ENCODE results near the gene PTX4. TPM values are rescaled to one million over a fixed set of nuclear protein-coding genes. Genes with fewer than 3 reads are reported as not detected.

PTX4 gene
- total RNA-seq, 1 donor from 2014 or later: not detected

DNA sequence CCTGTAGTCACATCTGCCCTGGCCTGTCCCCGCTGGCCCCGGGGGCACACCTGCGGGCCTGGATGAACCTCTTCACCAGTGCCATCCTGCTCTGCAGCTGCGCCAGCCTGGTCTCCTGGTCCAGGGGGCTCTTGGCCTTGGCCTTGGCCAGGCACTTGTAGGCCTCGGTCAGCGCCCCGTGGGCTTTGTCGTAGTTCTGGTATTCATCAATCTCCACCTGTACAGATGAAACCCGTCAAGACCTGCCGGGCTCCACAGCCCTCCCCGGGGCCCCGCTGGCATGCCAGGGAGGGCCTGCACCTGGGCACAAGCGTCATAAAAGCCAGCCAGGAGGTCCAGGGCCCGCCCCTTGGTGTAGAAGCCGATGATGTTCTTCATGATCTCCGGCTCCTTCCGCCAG is 31.1 kb upstream of the PTX4 start:
- no peak overlapping the region for H3K27ac Mint-ChIP-seq
- H3K4me1 Mint-ChIP-seq (ENCODE audit: unreplicated experiment): no peaks in the 10 kb centered on the region
- TF ChIP-seq, protein P1, sequence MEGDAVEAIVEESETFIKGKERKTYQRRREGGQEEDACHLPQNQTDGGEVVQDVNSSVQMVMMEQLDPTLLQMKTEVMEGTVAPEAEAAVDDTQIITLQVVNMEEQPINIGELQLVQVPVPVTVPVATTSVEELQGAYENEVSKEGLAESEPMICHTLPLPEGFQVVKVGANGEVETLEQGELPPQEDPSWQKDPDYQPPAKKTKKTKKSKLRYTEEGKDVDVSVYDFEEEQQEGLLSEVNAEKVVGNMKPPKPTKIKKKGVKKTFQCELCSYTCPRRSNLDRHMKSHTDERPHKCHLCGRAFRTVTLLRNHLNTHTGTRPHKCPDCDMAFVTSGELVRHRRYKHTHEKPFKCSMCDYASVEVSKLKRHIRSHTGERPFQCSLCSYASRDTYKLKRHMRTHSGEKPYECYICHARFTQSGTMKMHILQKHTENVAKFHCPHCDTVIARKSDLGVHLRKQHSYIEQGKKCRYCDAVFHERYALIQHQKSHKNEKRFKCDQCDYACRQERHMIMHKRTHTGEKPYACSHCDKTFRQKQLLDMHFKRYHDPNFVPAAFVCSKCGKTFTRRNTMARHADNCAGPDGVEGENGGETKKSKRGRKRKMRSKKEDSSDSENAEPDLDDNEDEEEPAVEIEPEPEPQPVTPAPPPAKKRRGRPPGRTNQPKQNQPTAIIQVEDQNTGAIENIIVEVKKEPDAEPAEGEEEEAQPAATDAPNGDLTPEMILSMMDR (conservative IDR thresholded peaks at IDR 0.05): no peak
- no peak for DNase-seq (ENCODE audit: extremely low spot score, unreplicated experiment)
- no peaks in the 10 kb centered on the region for H3K27me3 Mint-ChIP-seq
- peaks cover 11% of the 10 kb centered on the region for H3K36me3 Mint-ChIP-seq
- H3K9me3 Mint-ChIP-seq: no peaks in the 10 kb centered on the region
- no peak overlapping the region for H3K4me3 Mint-ChIP-seq

DNA sequence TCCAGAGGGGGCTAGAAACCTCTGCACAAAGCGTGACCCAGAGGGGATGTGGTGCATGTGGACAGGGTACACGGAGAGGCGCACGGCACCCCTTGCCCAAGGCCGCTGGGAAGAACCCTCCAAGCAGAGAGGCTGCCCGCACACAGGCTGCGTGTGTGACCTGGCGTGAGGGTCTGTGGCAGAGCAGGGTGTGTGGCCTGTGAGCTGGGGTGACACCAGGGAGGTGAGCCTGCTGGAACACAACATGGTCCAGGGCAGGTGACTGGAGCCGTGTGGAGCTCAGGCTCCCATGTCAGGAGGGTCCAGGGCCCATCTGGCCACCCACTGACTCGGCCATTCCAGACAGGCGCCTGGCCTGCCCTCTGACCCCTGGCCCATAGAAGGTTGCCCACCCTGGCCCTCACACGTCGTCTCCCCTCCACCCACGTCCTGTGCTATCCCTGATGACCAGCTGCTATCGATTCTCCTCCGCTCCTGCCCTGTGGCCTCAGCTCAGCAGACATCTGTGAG is 29.9 kb upstream of the PTX4 start:
- Mint-ChIP-seq H3K4me1 (ENCODE audit: unreplicated experiment) (no peaks in the 10 kb centered on the region), H3K27ac (no peak overlapping the region), H3K36me3 (peaks cover 17% of the 10 kb centered on the region), H3K9me3 (no peaks in the 10 kb centered on the region), H3K4me3 (no peak overlapping the region), H3K27me3 (no peaks in the 10 kb centered on the region)
- DNase-seq (ENCODE audit: extremely low spot score, unreplicated experiment): no peak
- TF ChIP-seq, protein P1 (conservative IDR thresholded peaks at IDR 0.05): no peak

DNA sequence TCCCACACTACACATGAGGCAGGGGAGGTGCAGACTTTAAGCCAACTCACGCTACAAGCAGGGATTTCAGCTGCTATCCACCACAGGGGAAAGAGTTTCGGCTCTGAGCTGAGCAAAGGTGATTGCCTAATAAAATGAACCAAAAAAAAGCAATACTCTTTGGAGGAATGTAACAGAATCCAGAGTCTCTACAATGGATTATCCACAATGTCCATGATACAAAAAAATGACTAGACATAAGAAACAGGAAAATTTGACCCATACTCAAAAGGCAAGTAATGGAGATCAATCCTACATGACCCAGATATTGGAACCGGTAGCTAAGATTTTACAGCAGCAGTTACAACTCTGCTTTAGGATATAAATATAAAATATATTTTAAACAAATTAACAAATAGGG is 25.8 kb upstream of the PTX4 start:
- Mint-ChIP-seq H3K9me3 (no peaks in the 10 kb centered on the region), H3K36me3 (peaks cover 21% of the 10 kb centered on the region), H3K27ac (no peak overlapping the region), H3K4me1 (ENCODE audit: unreplicated experiment) (no peaks in the 10 kb centered on the region), H3K4me3 (no peak overlapping the region), H3K27me3 (no peaks in the 10 kb centered on the region)
- no peak for DNase-seq (ENCODE audit: extremely low spot score, unreplicated experiment)
- TF ChIP-seq, protein P1 (conservative IDR thresholded peaks at IDR 0.05): no peak

DNA sequence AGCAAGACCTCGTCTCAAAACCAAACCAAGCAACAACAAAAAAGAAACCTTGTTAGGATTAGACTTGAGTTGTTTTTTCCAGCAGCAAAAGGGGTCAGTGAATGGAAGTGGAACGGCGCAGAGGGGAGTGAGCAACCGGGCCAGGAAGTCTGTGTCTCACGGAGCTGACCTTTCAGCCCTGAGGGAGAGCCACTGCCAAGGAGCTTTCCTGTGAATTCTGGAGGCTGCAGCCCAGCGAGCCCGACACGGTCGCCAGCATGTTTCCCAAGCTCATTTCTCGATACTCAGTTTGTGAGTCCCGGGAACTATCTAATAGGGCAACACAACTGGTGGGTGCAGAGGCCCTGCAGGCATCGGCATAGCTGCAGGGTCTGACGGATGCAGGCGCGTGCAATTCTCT is 24.0 kb upstream of the PTX4 start:
- Mint-ChIP-seq H3K27ac (no peak overlapping the region), H3K9me3 (no peaks in the 10 kb centered on the region), H3K4me1 (ENCODE audit: unreplicated experiment) (no peaks in the 10 kb centered on the region), H3K36me3 (peaks cover 21% of the 10 kb centered on the region), H3K4me3 (no peak overlapping the region), H3K27me3 (no peaks in the 10 kb centered on the region)
- DNase-seq (ENCODE audit: extremely low spot score, unreplicated experiment): no peak
- TF ChIP-seq, protein P1 (conservative IDR thresholded peaks at IDR 0.05): no peak

DNA sequence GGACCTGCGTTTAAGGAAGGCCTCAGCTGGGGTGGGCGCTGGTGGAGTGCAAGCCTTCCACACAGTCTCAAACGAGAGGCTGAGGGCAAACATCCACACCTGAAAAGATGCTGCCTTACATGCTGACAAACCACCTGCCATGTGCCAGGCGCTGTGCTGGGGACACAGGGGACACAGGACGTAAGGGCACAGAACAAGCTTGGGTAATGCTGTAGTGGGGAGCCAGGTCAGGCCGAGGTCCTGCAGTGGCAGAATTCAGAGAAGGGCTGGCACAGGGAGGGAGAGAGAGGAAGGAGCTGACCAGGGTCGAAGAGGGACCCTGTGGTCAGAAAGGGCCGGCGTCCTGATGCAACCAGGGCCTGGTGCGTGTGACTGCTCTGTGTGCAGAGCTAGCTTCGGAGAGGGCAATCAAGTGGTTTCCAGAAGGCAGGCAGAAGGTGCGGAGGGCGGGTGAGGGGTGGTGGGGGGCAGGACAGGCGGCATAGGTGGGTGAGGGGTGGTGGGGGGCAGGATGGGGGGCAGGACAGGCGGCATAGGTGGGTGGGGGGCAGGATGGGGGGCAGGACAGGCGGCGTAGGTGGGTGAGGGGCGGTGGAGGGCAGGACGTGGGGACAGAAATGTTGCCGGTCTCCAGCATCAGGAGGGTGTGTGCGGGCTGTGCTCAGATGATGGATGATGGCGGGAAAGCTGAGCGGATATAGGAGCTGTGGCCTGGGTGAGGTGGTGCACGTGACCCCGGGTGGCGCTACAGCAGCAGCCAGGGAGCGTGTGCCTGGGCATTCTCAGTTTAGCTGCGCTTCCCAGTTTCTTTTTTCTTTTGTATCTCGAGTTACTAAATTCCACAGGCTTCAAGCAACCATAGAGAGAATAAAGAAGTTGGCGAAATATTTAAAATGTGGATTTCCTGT is 23.2 kb upstream of the PTX4 start:
- TF ChIP-seq, protein P1 (conservative IDR thresholded peaks at IDR 0.05): no peak
- Mint-ChIP-seq H3K27ac (no peak overlapping the region), H3K36me3 (peaks cover 20% of the 10 kb centered on the region), H3K9me3 (no peaks in the 10 kb centered on the region), H3K27me3 (no peaks in the 10 kb centered on the region), H3K4me3 (no peak overlapping the region), H3K4me1 (ENCODE audit: unreplicated experiment) (no peaks in the 10 kb centered on the region)
- no peak for DNase-seq (ENCODE audit: extremely low spot score, unreplicated experiment)
